Activated CD4-positive, alpha-beta memory T cell treated with anti-CD3 and anti-CD28 coated beads for 36 hours (primary cell): Measurements from ENCODE around the gene SKIC2. TPM values are rescaled to one million over a fixed set of nuclear protein-coding genes. Genes with fewer than 3 reads are reported as not detected.
"Not testable (repeated sequence)": the region's sequence is repeated elsewhere in the genome, so short reads cannot be mapped to it uniquely, and the experiment has no call there.

Experiments used
- CTCF ChIA-PET: fragments of 350-600 bp; sonication (Branson Sonifier 250); formaldehyde crosslinking; loops from one replicate; lab custom pipeline; 2021; ENCODE audit warnings: antibody characterized with exemption, inconsistent platforms; lab: Charles Lee
- POLR2A ChIA-PET: fragments of 350-600 bp; sonication (Branson Sonifier 250); formaldehyde crosslinking; loops from one replicate; lab custom pipeline; 2021; ENCODE audit warnings: antibody characterized with exemption; lab: Charles Lee
- DNase-seq: peaks from one replicate; pipeline ENCODE4 v3.0.0-alpha.2; 2020
- H3K27ac Mint-ChIP-seq: one replicate; pipeline ENCODE4 v1.8.0; 2021; ENCODE audit warnings: mixed read lengths
- H3K27me3 Mint-ChIP-seq: one replicate; pipeline ENCODE4 v1.8.0; 2021; ENCODE audit warnings: mixed read lengths
- H3K36me3 Mint-ChIP-seq: one replicate; pipeline ENCODE4 v1.8.0; 2021; ENCODE audit warnings: mixed read lengths
- H3K4me1 Mint-ChIP-seq: one replicate; pipeline ENCODE4 v1.8.0; 2021; ENCODE audit warnings: low read depth, mixed read lengths
- H3K4me3 Mint-ChIP-seq: one replicate; pipeline ENCODE4 v1.8.0; 2021; ENCODE audit warnings: mild to moderate bottlenecking, mixed read lengths
- H3K9me3 Mint-ChIP-seq: one replicate; pipeline ENCODE4 v1.8.0; 2021; ENCODE audit warnings: mixed read lengths
- intact Hi-C: fragments of 100-400 bp; cut with micrococcal nuclease; formaldehyde crosslinking; loops from one replicate; pipeline ENCODE4 v1.15.1; 2023
- total RNA-seq, 2 experiments: library from RNA; stranded (reverse); gene quantifications; one replicate each; pipeline ENCODE4 v1.2.3, GENCODE V29; 2021

SKIC2 gene
- total RNA-seq, 2 experiments from 2014 or later: 95.7 to 101 TPM

- peaks cover 39% of the 10 kb centered on the region for H3K4me1 Mint-ChIP-seq
- no peak for DNase-seq
- no peaks in the 10 kb centered on the region for H3K9me3 Mint-ChIP-seq
- intact Hi-C loops: loop anchor here (10.0 kb wide), 3 partner anchors 203 to 1003 kb away; partner anchors contain the start of genes AGPAT1, CLIC1 and RNF5
- peak overlapping the region; percentile 100 for H3K27ac Mint-ChIP-seq
- H3K4me3 Mint-ChIP-seq: peak overlapping the region; percentile 95
- CTCF ChIA-PET: interaction anchor here (1.2 to 1.8 kb wide), 3 partner anchors 12 to 19 kb away, joined by 3 to 7 read pairs (median 3); partner anchors contain the start of genes NELFE and SKIC2
- no peaks in the 10 kb centered on the region for H3K27me3 Mint-ChIP-seq
- POLR2A ChIA-PET: interaction anchor here (0.7 to 4.2 kb wide), 12 partner anchors 9 to 1328 kb away, joined by 3 to 39 read pairs (median 3); partner anchors contain the start of genes ATF6B, DDX39B, EHMT2 and HSPA1B
- peaks cover 27% of the 10 kb centered on the region for H3K36me3 Mint-ChIP-seq
Observed at GRCh38 chr6:31971279-31971992, 12.5 kb downstream of the SKIC2 start.

- peaks cover 28% of the 10 kb centered on the region for H3K36me3 Mint-ChIP-seq
- intact Hi-C loops: loop anchor here (1.0 to 10.0 kb wide), 4 partner anchors 13 to 1003 kb away; partner anchors contain the start of genes AGPAT1, CLIC1, RNF5 and SKIC2
- no peaks in the 10 kb centered on the region for H3K27me3 Mint-ChIP-seq
Observed at GRCh38 chr6:31971993-31972708, 13.2 kb downstream of the SKIC2 start, which contains the start of gene DXO. Gene DXO (minus strand): TSS chr6:31972138. CDS start chr6:31971675, 463 bp downstream.

DNA sequence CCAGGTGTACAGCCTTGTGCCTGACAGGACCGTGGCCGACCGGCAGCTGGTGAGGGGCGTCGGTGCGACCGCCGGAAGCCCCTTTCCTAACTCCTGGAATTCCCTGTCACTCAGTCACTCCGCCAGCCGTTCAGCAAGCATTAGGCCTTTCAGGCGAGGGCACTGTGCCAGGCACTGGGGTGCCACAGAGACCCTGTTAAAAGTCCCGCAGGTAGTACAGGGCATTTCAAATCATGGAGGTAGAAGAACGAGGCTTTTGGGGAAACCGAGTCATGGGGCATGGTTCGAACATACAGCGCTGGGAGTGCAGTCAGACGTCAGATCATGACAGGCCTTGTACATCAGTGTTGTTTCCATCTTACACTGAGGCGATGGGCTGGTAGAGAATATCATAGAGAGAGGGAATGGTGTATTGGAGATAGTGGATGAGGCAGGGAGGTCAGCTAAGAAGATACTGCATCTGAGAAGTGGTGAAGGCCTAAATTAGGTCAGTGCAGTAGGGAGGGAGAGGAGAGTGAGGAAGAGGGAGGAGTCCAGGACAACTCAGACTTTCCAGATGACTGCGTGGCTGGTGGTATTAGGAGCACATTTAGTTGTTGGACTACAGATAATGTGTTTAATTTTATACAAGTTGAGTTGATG, 13.9 kb downstream of the SKIC2 start:
- Mint-ChIP-seq H3K27ac (peak overlapping the region; percentile 100), H3K27me3 (no peaks in the 10 kb centered on the region), H3K4me1 (peaks cover 39% of the 10 kb centered on the region), H3K9me3 (no peaks in the 10 kb centered on the region), H3K4me3 (peak overlapping the region; percentile 95), H3K36me3 (peaks cover 22% of the 10 kb centered on the region)
- CTCF ChIA-PET: interaction anchor here (0.9 to 1.8 kb wide), 3 partner anchors 14 to 20 kb away, joined by 3 to 7 read pairs (median 3); partner anchors contain the start of genes NELFE and SKIC2
- peak; percentile 57 for DNase-seq
- POLR2A ChIA-PET: interaction anchor here (1.2 to 4.2 kb wide), 3 partner anchors 14 to 431 kb away, joined by 3 to 39 read pairs (median 8); partner anchors contain the start of genes DDX39B, EHMT2, NELFE and SKIC2
- intact Hi-C loops: loop anchor here (1.0 to 10.0 kb wide), 4 partner anchors 14 to 1002 kb away; partner anchors contain the start of genes AGPAT1, CLIC1, RNF5 and SKIC2

More at GRCh38 chr6:31971993-31972708, 13.2 kb downstream of the SKIC2 start, which contains the start of gene DXO:
- ChIA-PET POLR2A (interaction anchor here (0.7 to 4.2 kb wide), 12 partner anchors 9 to 1327 kb away, joined by 3 to 39 read pairs (median 3); partner anchors contain the start of genes ATF6B, DDX39B, EHMT2 and HSPA1B), CTCF (interaction anchor here (0.9 to 1.8 kb wide), 3 partner anchors 13 to 20 kb away, joined by 3 to 7 read pairs (median 3); partner anchors contain the start of genes NELFE and SKIC2)
- Mint-ChIP-seq H3K4me1 (peaks cover 39% of the 10 kb centered on the region), H3K4me3 (peak within 1 kb of the TSS; percentile 95), H3K9me3 (no peaks in the 10 kb centered on the region), H3K27ac (peak within 1 kb of the TSS; percentile 100)
- peak; percentile 99 for DNase-seq

- intact Hi-C loops: loop anchor here (10.0 kb wide), 3 partner anchors 199 to 999 kb away; partner anchors contain the start of genes AGPAT1, CLIC1 and RNF5
- H3K4me1 Mint-ChIP-seq: peaks cover 25% of the 10 kb centered on the region
- CTCF ChIA-PET, H3K27me3 Mint-ChIP-seq, H3K9me3 Mint-ChIP-seq, H3K4me3 Mint-ChIP-seq, H3K27ac Mint-ChIP-seq, DNase-seq, H3K36me3 Mint-ChIP-seq, POLR2A ChIA-PET: not testable (repeated sequence)
Observed at GRCh38 chr6:31976065-31976464, 17.1 kb downstream of the SKIC2 start.

GRCh38 chr6:31977816-31978431, 18.9 kb downstream of the SKIC2 start:
- H3K27me3 Mint-ChIP-seq: no peaks in the 10 kb centered on the region
- intact Hi-C loops: loop anchor here (10.0 kb wide), 3 partner anchors 197 to 997 kb away; partner anchors contain the start of genes AGPAT1, CLIC1 and RNF5
- CTCF ChIA-PET: interaction anchor here (0.7 kb wide), 1 partner anchor 30 kb away, joined by 4 read pairs; no protein-coding TSS in a partner anchor
- POLR2A ChIA-PET: no interaction called here
- H3K9me3 Mint-ChIP-seq: no peaks in the 10 kb centered on the region
- H3K27ac Mint-ChIP-seq: no peak overlapping the region
- no peak overlapping the region for H3K4me3 Mint-ChIP-seq
- DNase-seq: no peak
- H3K4me1 Mint-ChIP-seq: peaks cover 19% of the 10 kb centered on the region
- peaks cover 7% of the 10 kb centered on the region for H3K36me3 Mint-ChIP-seq

GRCh38 chr6:31978831-31979230, 19.9 kb downstream of the SKIC2 start:
- POLR2A ChIA-PET: no interaction called here
- H3K27ac Mint-ChIP-seq: no peak overlapping the region
- no peak overlapping the region for H3K4me3 Mint-ChIP-seq
- no peaks in the 10 kb centered on the region for H3K9me3 Mint-ChIP-seq
- no peaks in the 10 kb centered on the region for H3K27me3 Mint-ChIP-seq
- peaks cover 7% of the 10 kb centered on the region for H3K36me3 Mint-ChIP-seq
- CTCF ChIA-PET: no interaction called here
- intact Hi-C loops: loop anchor here (10.0 kb wide), 3 partner anchors 196 to 996 kb away; partner anchors contain the start of genes AGPAT1, CLIC1 and RNF5
- peaks cover 11% of the 10 kb centered on the region for H3K4me1 Mint-ChIP-seq
- DNase-seq: no peak

DNA sequence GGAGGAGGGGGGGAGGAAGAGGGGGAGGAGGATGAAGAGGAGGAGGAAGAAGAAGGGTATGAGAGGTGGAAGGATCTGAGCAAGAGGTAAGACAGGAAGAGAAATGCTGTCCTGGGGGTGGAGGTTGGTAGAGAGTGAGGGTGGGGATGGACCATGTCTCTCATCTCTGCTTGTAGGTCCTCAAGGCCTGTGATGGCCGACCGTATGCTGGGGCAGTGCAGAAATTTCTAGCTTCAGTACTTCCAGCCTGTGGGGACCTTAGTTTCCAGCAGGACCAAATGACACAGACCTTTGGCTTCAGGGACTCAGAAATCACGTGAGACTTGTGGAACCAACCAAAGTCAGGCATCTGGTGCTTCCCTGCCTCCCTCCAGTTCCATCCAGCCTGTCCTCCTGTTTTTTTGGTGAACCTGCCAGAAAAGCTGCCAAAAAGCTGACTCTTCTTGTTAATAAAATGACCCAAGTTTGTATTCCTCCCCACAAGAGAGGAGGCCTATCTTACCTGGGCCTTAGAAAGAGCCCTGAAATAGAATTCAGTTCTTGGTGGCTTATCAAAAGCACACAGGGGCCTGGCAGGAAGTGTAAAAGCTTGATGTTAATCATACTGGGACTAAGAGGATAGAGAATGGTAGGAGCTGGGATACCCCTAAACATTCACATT, 20.4 kb downstream of the SKIC2 start:
- no peaks in the 10 kb centered on the region for H3K27me3 Mint-ChIP-seq
- H3K27ac Mint-ChIP-seq: peak overlapping the region; percentile 69
- ChIA-PET POLR2A (no interaction called here), CTCF (no interaction called here)
- intact Hi-C loops: loop anchor here (10.0 kb wide), 3 partner anchors 195 to 995 kb away; partner anchors contain the start of genes AGPAT1, CLIC1 and RNF5
- peaks cover 7% of the 10 kb centered on the region for H3K36me3 Mint-ChIP-seq
- no peaks in the 10 kb centered on the region for H3K9me3 Mint-ChIP-seq
- peaks cover 7% of the 10 kb centered on the region for H3K4me1 Mint-ChIP-seq
- H3K4me3 Mint-ChIP-seq: no peak overlapping the region
- no peak for DNase-seq

DNA sequence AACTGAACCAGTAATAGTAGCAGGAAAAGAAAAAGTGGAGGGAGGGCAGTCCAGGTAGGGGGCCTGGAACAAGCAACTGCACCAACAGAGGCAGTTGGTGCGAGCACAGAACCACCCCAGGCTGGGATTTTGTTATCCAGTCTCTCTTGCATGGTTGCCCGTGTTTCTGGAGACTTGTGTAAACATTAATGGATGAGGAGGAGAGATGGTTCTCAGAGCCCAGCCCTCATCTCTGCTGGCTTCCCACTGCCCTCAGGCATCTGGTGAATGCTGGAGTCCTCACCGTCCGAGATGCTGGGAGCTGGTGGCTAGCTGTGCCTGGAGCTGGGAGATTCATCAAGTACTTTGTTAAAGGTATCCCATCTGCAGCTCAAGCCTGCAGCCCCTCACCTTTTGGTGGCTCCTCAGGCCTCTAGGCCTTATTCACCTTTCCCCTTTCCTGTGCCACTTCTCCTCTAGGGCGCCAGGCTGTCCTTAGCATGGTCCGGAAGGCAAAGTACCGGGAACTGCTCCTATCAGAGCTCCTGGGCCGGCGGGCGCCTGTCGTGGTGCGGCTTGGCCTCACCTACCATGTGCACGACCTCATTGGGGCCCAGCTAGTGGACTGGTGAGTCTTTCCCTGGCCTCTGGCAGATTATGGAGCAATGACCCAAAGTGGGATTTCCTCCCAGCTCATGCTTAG, 21.4 kb downstream of the SKIC2 start:
- intact Hi-C loops, H3K27ac Mint-ChIP-seq, CTCF ChIA-PET, H3K4me1 Mint-ChIP-seq, H3K27me3 Mint-ChIP-seq, H3K36me3 Mint-ChIP-seq, H3K9me3 Mint-ChIP-seq, H3K4me3 Mint-ChIP-seq, DNase-seq: not testable (repeated sequence)
- POLR2A ChIA-PET: interaction anchor here (0.6 kb wide), 1 partner anchor 210 kb away, joined by 3 read pairs; no protein-coding TSS in a partner anchor

GRCh38 chr6:31980998-31981397, 22.0 kb downstream of the SKIC2 start:
- DNase-seq, intact Hi-C loops, H3K27me3 Mint-ChIP-seq, H3K27ac Mint-ChIP-seq, H3K4me1 Mint-ChIP-seq, CTCF ChIA-PET, H3K4me3 Mint-ChIP-seq, H3K36me3 Mint-ChIP-seq, H3K9me3 Mint-ChIP-seq: not testable (repeated sequence)
- POLR2A ChIA-PET: interaction anchor here (0.6 kb wide), 1 partner anchor 211 kb away, joined by 3 read pairs; no protein-coding TSS in a partner anchor

GRCh38 chr6:31981744-31982143, 22.8 kb downstream of the SKIC2 start, which contains the start of gene C4A:
Gene C4A (plus strand): TSS chr6:31982057. CDS start chr6:31982108, 51 bp downstream.
- H3K27ac Mint-ChIP-seq, POLR2A ChIA-PET, CTCF ChIA-PET, H3K4me1 Mint-ChIP-seq, H3K9me3 Mint-ChIP-seq, H3K4me3 Mint-ChIP-seq, H3K36me3 Mint-ChIP-seq, DNase-seq, H3K27me3 Mint-ChIP-seq, intact Hi-C loops: not testable (repeated sequence)
